ENCODE measurements around the gene C2orf74.

The C2orf74 gene

DNA sequence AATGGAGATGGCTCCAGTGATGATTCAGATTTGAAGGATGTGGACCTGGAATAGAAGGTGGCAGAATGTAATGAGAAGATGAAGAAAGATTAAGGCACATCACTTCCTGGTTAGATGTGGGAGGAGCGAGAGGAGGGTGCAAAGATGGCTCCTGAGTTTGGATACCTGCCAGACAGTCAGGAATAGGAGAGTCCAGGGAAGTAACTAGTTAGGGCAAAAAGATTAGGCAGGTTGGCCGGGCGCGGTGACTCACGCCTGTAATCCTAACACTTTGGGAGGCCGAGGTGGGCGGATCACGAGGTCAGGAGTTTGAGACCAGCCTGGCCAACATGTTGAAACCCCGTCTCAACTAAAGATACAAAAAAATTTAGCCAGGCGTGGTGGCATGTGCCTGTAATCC lies 5.6 kb downstream of the C2orf74 start:
- TF ChIP-seq, protein P1, sequence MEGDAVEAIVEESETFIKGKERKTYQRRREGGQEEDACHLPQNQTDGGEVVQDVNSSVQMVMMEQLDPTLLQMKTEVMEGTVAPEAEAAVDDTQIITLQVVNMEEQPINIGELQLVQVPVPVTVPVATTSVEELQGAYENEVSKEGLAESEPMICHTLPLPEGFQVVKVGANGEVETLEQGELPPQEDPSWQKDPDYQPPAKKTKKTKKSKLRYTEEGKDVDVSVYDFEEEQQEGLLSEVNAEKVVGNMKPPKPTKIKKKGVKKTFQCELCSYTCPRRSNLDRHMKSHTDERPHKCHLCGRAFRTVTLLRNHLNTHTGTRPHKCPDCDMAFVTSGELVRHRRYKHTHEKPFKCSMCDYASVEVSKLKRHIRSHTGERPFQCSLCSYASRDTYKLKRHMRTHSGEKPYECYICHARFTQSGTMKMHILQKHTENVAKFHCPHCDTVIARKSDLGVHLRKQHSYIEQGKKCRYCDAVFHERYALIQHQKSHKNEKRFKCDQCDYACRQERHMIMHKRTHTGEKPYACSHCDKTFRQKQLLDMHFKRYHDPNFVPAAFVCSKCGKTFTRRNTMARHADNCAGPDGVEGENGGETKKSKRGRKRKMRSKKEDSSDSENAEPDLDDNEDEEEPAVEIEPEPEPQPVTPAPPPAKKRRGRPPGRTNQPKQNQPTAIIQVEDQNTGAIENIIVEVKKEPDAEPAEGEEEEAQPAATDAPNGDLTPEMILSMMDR (IDR thresholded peaks at IDR 0.05; ENCODE audit: low read depth, low read length, missing control alignments) = no peak
- DNase-seq (ENCODE audit: extremely low read depth, low read depth) = no peak
- H3K4me3 ChIP-seq (replicated peaks; ENCODE audit: low read depth, low read length) = no peak overlapping the region

GRCh38 chr2:61172671-61173070 lies 10.7 kb downstream of the C2orf74 start:
- H3K4me3 ChIP-seq (replicated peaks; ENCODE audit: low read depth, low read length) = no peak overlapping the region
- TF ChIP-seq, protein P1 (IDR thresholded peaks at IDR 0.05; ENCODE audit: low read depth, low read length, missing control alignments) = no peak
- DNase-seq (ENCODE audit: extremely low read depth, low read depth) = no peak

DNA sequence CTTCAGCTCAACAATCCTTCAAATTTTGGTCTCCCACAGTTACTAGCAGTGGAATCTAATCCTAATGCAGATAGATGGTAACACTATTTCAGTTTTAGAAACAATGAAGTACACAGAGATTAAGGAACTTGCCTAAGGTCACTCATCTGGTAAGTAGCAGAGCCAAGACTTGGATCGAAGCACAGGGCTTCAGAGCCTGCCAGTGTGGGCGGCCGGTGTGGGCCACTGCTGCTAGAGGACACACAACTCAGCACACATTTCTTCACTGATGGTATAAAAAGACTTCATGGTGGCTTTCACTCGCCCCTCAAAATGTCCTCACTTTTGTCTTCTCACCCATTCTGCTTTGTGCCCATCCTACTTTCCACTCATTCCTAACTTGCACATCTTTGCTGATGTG lies 11.1 kb downstream of the C2orf74 start:
- no peak overlapping the region for H3K4me3 ChIP-seq (replicated peaks; ENCODE audit: low read depth, low read length)
- no peak for DNase-seq (ENCODE audit: extremely low read depth, low read depth)
- TF ChIP-seq, protein P1 (IDR thresholded peaks at IDR 0.05; ENCODE audit: low read depth, low read length, missing control alignments) = no peak

DNA sequence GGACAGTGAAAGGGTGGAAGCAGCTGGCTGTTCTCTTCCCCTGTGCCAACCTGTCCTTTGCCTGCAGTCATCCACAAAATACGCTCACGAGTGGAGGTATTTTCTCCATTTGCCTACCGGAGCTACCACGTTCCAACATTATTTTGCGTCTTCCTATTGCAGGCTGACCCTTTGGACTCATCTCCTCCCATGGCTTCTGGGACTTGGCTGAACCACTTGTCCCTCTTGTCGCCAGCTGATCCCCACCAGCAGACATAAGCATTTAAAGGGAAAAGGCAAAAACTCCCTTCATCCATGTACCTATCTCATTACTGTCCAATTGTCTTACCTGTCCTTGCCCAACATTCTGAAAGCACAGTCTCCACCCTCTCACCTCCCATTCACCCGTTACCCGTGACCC lies 13.0 kb downstream of the C2orf74 start:
- TF ChIP-seq, protein P1 (IDR thresholded peaks at IDR 0.05; ENCODE audit: low read depth, low read length, missing control alignments) = no peak
- no peak overlapping the region for H3K4me3 ChIP-seq (replicated peaks; ENCODE audit: low read depth, low read length)
- no peak for DNase-seq (ENCODE audit: extremely low read depth, low read depth)

- TF ChIP-seq, protein P1 (IDR thresholded peaks at IDR 0.05; ENCODE audit: low read depth, low read length, missing control alignments) = no peak
- peak overlapping the region; percentile 59 for H3K4me3 ChIP-seq (replicated peaks; ENCODE audit: low read depth, low read length)
- peak; percentile 42 for DNase-seq (ENCODE audit: extremely low read depth, low read depth)
Measured at GRCh38 chr2:61176755-61177726, 15.1 kb downstream of the C2orf74 start.

- no peak for DNase-seq (ENCODE audit: extremely low read depth, low read depth)
- TF ChIP-seq, protein P1 (IDR thresholded peaks at IDR 0.05; ENCODE audit: low read depth, low read length, missing control alignments) = no peak
- peak overlapping the region; percentile 59 for H3K4me3 ChIP-seq (replicated peaks; ENCODE audit: low read depth, low read length)
Measured at GRCh38 chr2:61177727-61178549, 15.9 kb downstream of the C2orf74 start.
